Gastrocnemius medialis (tissue), 4 donors: Measurements from ENCODE around the gene BMPR1B. TPM values are rescaled to one million over a fixed set of nuclear protein-coding genes. Genes with fewer than 3 reads are reported as not detected.

Experiments
- ATAC-seq, 2 donors: fragments of 150-250 bp; one replicate each; pipeline ENCODE4 v1.9.1; 2016
- DNase-seq, 2 donors: peaks; one replicate each; pipeline ENCODE4 v3.0.0-alpha.2; 2019
- H3K27ac ChIP-seq, 4 donors: fragments of 200-600 bp; sonication (generic); 1 replicate in 1 of 4; 2 replicates in 3 of 4; pipeline ENCODE4 v1.5.1; 2016 to 2018; ENCODE audit warnings: mild to moderate bottlenecking in 2 of 4, moderate library complexity in 1 of 4
- H3K27me3 ChIP-seq, 3 donors: fragments of 200-600 bp; sonication (generic) in 2 of 3; 1 replicate in 1 of 3; 2 replicates in 2 of 3; pipeline versions ENCODE4 v1.5.1 to v1.6.0; 2016 to 2019; ENCODE audit warnings: mild to moderate bottlenecking in 1 of 3, moderate library complexity in 1 of 3
- H3K36me3 ChIP-seq, 2 donors: fragments of 200-600 bp; sonication (generic) in 1 of 2; one replicate each; pipeline ENCODE4 v1.5.1; 2017 to 2018
- H3K4me1 ChIP-seq, 2 donors: fragments of 200-600 bp; sonication (generic) in 1 of 2; one replicate each; pipeline ENCODE4 v1.5.1; 2016 to 2017; ENCODE audit warnings: mild to moderate bottlenecking in 2 of 2
- H3K4me3 ChIP-seq, 4 donors: fragments of 200-600 bp; sonication (generic) in 3 of 4; 1 replicate in 1 of 4; 2 replicates in 3 of 4; pipeline ENCODE4 v1.5.1; 2016 to 2019; ENCODE audit warnings: mild to moderate bottlenecking in 2 of 4
- H3K9me3 ChIP-seq, 3 donors: fragments of 200-600 bp; sonication (generic) in 2 of 3; 1 replicate in 1 of 3; 2 replicates in 2 of 3; pipeline ENCODE4 v1.5.1; 2016 to 2019
- CTCF ChIP-seq, 5 experiments: fragments of 450-650 bp in 3 of 5; fragments of 200-600 bp in 2 of 5; sonication (generic) in 2 of 5; IDR thresholded peaks in 4 of 5; conservative IDR thresholded peaks in 1 of 5; 1 replicate in 4 of 5; 2 replicates in 1 of 5; pipeline ENCODE4 v1.5.1; 2016 to 2019; ENCODE audit warnings: antibody characterized with exemption in 5 of 5, mild to moderate bottlenecking in 3 of 5, moderate library complexity in 3 of 5
- POLR2A ChIP-seq, 2 donors: fragments of 450-650 bp; IDR thresholded peaks; one replicate each; pipeline ENCODE4 v1.6.1; 2017; ENCODE audit warnings: antibody characterized with exemption in 2 of 2, mild to moderate bottlenecking in 2 of 2, moderate library complexity in 2 of 2
- in situ Hi-C, 4 donors: fragments of 200-750 bp; cut with MboI; loops; one replicate each; pipeline versions ENCODE4 v1.15.0 to v1.8.0; 2017; ENCODE audit warnings: low sequenced_read_pairs in 4 of 4
- intact Hi-C: fragments of 100-400 bp; cut with DNase I; formaldehyde crosslinking; loops from one replicate; pipeline ENCODE4 v1.15.1; 2023; ENCODE audit warnings: low total_unique reads
- total RNA-seq, 4 donors: library from RNA; depleted of rRNA; stranded (reverse); fragments of >200 nt; gene quantifications; one replicate each; pipeline versions ENCODE4 v1.1.0 to v1.2.3, GENCODE V29; 2016

The BMPR1B gene
- total RNA-seq, 4 donors from 2014 or later: 0.92 to 6.9 (median 1.7) TPM

DNA sequence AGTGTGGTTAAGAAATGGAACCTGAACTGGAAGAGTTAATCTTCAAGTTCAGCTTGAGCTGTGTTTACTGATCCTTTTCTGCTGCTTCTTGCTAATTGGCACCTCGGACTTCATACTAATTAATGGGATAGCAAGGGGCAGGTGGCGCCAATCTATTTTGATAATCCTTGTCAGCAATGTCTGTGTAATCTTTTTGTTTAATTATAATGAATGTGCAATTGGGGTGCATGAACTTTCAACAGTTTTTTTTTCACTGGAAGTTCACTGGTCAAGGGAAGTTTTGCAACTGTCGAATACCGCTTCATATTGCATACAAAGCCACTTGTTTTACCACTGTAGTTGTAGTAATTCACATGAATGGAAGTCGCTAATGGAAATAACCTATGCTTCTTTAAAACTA is 261.0 kb downstream of the BMPR1B start:
- ATAC-seq (no peak), DNase-seq (no peak)
- H3K9me3 ChIP-seq: no peaks in the 10 kb centered on the region
- no peak overlapping the region for H3K27ac ChIP-seq
- in situ Hi-C loops: no loop called here
- no peaks in the 10 kb centered on the region for H3K27me3 ChIP-seq
- H3K4me3 ChIP-seq: no peak overlapping the region
- TF ChIP-seq POLR2A (IDR thresholded peaks at IDR 0.05) (no peak), CTCF (IDR thresholded peaks at IDR 0.05 in 4 of 5, conservative IDR thresholded peaks at IDR 0.05 in 1 of 5) (no peak)
- H3K4me1 ChIP-seq: no peaks in the 10 kb centered on the region
- intact Hi-C loops: no loop called here
- no peaks in the 10 kb centered on the region for H3K36me3 ChIP-seq

DNA sequence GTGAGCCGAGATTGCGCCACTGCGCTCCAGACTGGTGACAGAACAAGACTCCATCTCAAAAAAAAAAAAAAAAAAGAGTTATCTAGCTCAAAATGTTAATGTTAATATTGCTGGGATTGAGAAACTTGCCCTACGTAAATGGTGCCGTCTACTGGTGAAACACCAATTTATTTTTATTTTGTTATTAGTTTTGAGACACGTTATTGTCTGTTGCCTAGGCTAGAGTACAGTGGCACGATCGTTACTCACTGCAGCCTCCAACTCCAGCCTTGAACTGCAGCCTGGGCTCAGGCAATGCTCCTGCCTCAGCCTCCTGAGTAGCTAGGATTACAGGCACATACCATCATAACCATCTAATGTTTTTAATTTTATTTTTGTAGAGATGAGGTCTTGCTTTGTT is 262.8 kb downstream of the BMPR1B start:
- ATAC-seq (no peak), DNase-seq (no peak)
- Histone ChIP-seq H3K9me3 (no peaks in the 10 kb centered on the region), H3K4me1 (no peaks in the 10 kb centered on the region), H3K4me3 (no peak overlapping the region), H3K36me3 (no peaks in the 10 kb centered on the region), H3K27me3 (no peaks in the 10 kb centered on the region), H3K27ac (no peak overlapping the region)
- in situ Hi-C loops (no loop called here), intact Hi-C loops (no loop called here)
- no peak for TF ChIP-seq POLR2A (IDR thresholded peaks at IDR 0.05)
- TF ChIP-seq CTCF (IDR thresholded peaks at IDR 0.05 in 4 of 5, conservative IDR thresholded peaks at IDR 0.05 in 1 of 5): no peak

GRCh38 chr4:95021099-95021498 is 263.3 kb downstream of the BMPR1B start:
- TF ChIP-seq CTCF (IDR thresholded peaks at IDR 0.05 in 4 of 5, conservative IDR thresholded peaks at IDR 0.05 in 1 of 5): no peak
- TF ChIP-seq POLR2A (IDR thresholded peaks at IDR 0.05): no peak
- intact Hi-C loops: no loop called here

GRCh38 chr4:95023110-95023509 is 265.4 kb downstream of the BMPR1B start:
- H3K9me3 ChIP-seq: no peaks in the 10 kb centered on the region
- H3K4me3 ChIP-seq: no peak overlapping the region
- H3K27ac ChIP-seq: no peak overlapping the region
- in situ Hi-C loops (no loop called here), intact Hi-C loops (no loop called here)
- ATAC-seq (no peak), DNase-seq (no peak)
- H3K36me3 ChIP-seq: no peaks in the 10 kb centered on the region
- H3K4me1 ChIP-seq: peaks cover 0 to 4% of the 10 kb centered on the region in 2 donors
- H3K27me3 ChIP-seq: no peaks in the 10 kb centered on the region
- TF ChIP-seq POLR2A (IDR thresholded peaks at IDR 0.05) (no peak), CTCF (IDR thresholded peaks at IDR 0.05 in 4 of 5, conservative IDR thresholded peaks at IDR 0.05 in 1 of 5) (no peak)

More at GRCh38 chr4:95021099-95021498, 263.3 kb downstream of the BMPR1B start:
- no peak overlapping the region for H3K27ac ChIP-seq
- H3K36me3 ChIP-seq: no peaks in the 10 kb centered on the region
- no peaks in the 10 kb centered on the region for H3K4me1 ChIP-seq
- H3K4me3 ChIP-seq: no peak overlapping the region
- H3K27me3 ChIP-seq: no peaks in the 10 kb centered on the region
- DNase-seq (no peak), ATAC-seq (no peak)
- in situ Hi-C loops: no loop called here
- H3K9me3 ChIP-seq: no peaks in the 10 kb centered on the region

DNA sequence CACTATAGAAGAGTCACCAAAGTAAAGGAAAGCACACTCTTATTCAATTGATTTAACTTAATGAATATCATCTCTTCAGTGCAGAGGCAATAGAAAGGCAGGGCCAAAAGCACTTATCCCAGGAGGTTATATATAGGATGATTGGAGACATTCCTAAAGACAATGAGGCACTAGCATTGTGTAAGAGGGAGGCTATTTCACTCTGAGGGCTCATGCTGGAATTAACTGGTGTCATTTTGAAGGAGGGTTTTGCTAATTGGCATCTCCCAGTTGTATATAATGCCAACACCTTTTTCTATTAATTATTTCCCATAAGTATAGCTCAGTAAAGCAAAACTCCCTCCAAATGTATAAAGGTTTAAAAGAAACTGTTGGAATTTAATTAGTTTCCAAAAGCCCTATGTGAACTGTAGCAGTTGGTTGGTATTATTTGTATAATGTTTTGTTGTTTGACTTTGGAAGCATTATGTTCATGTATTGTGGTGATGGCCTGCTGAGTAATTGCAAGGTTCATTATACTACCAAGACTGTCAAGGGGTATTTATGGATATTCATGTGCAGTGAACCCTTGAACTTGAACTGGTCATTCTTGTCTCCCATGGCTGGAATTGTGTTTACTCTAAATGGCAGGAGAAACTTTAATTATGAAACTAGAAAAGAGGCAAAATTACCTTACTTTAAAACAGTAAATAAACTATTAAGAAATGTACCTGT is 270.3 kb downstream of the BMPR1B start:
- Histone ChIP-seq H3K27me3 (no peaks in the 10 kb centered on the region), H3K9me3 (no peaks in the 10 kb centered on the region), H3K27ac (no peak overlapping the region), H3K36me3 (peaks cover 0 to 3% of the 10 kb centered on the region in 2 donors), H3K4me3 (no peak overlapping the region), H3K4me1 (peaks cover 0 to 4% of the 10 kb centered on the region in 2 donors)
- in situ Hi-C loops (no loop called here), intact Hi-C loops (no loop called here)
- TF ChIP-seq POLR2A (IDR thresholded peaks at IDR 0.05): no peak
- no peak for TF ChIP-seq CTCF (IDR thresholded peaks at IDR 0.05 in 4 of 5, conservative IDR thresholded peaks at IDR 0.05 in 1 of 5)
- ATAC-seq: no peak
- DNase-seq: no peak
